Transverse colon (tissue), 4 donors: ENCODE data around the gene C16orf54.
A peak's percentile ranks its signal among the peaks of the same experiment; 100 is the strongest.

Source experiments
- EP300 ChIP-seq: sonication (generic); formaldehyde crosslinking; IDR thresholded peaks from one replicate; pipeline ENCODE4 v1.6.1; 2017; ENCODE audit warnings: antibody characterized with exemption, low read depth
- POLR2A ChIP-seq: fragments of 450-650 bp; IDR thresholded peaks from one replicate; pipeline ENCODE4 v1.6.1; 2016; ENCODE audit warnings: antibody characterized with exemption, mild to moderate bottlenecking, moderate library complexity
- POLR2AphosphoS5 ChIP-seq, 3 donors: sonication (generic); formaldehyde crosslinking; IDR thresholded peaks; one replicate each; pipeline ENCODE4 v1.6.1; 2016; ENCODE audit warnings: antibody characterized with exemption in 3 of 3
- TF ChIP-seq, protein P1 (sequence below), 5 experiments: fragments of 200-600 bp in 3 of 5; fragments of 450-650 bp in 2 of 5; sonication (generic) in 3 of 5; IDR thresholded peaks; 1 replicate in 2 of 5; 2 replicates in 3 of 5; pipeline ENCODE4 v1.5.1; 2016 to 2017; ENCODE audit warnings: antibody characterized with exemption in 5 of 5, inconsistent platforms in 3 of 5, mild to moderate bottlenecking in 2 of 5, moderate library complexity in 1 of 5

DNA sequence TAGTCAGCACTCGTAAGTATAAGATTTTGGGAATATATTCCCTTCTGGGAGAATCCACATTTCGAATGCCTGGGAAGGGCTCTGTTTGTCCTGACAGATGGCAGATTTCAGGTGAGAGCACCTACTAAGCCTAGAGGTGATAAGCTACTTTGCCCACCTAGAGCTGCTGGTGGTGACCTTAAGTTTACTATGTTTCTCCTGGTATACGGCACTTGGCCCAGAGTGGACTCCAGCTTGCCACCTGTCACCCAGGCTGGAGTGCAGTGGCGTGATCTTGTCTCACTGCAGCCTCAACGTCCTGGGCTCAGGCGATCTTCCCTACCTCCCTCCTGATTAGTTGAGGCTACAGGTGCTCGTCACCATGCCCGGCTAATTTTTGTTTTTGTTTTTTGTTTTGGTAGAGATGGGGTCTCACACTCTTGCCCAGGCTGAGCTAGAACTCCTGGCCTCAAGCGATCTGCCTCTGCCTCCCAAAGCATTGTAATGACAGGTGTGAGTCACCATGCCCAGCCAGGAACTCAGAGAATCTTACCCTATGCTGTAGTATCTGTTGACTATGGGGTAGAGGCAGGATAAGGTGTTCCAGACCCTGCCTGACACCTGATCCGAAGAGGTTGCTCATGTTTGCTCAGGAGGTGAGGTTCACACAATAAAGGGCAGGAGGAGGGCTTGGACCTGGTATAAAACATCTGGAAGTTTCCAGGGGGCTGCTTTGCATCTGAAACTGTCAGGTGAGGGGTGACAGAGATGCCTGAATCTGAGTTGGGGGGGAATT lies 32.0 kb upstream of the C16orf54 start, which contains the start of gene ZG16:
- no peak for TF ChIP-seq EP300
- TF ChIP-seq, protein P1, sequence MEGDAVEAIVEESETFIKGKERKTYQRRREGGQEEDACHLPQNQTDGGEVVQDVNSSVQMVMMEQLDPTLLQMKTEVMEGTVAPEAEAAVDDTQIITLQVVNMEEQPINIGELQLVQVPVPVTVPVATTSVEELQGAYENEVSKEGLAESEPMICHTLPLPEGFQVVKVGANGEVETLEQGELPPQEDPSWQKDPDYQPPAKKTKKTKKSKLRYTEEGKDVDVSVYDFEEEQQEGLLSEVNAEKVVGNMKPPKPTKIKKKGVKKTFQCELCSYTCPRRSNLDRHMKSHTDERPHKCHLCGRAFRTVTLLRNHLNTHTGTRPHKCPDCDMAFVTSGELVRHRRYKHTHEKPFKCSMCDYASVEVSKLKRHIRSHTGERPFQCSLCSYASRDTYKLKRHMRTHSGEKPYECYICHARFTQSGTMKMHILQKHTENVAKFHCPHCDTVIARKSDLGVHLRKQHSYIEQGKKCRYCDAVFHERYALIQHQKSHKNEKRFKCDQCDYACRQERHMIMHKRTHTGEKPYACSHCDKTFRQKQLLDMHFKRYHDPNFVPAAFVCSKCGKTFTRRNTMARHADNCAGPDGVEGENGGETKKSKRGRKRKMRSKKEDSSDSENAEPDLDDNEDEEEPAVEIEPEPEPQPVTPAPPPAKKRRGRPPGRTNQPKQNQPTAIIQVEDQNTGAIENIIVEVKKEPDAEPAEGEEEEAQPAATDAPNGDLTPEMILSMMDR (IDR thresholded peaks at IDR 0.05) = no peak
- peak; percentile 50 for TF ChIP-seq POLR2A
- peak in 1 of 3 donors; percentile 11 for TF ChIP-seq POLR2AphosphoS5 (IDR thresholded peaks at IDR 0.05)
